ENCODE results near the gene RPL27A. TPM values are rescaled to one million over a fixed set of nuclear protein-coding genes. Genes with fewer than 3 reads are reported as not detected.

Gene RPL27A
- total and polyA plus RNA-seq, 2 of the 8 experiments (the other 6 are each of a cell fraction or from before 2014, with no cell fraction given) = 1,756 to 1,777 TPM

- no peak overlapping the region for H2BK12ac ChIP-seq (ENCODE audit: low read depth, low read length)
- no peak overlapping the region for H3K4ac ChIP-seq (replicated peaks; ENCODE audit: insufficient read length, low read depth, low read length)
- no peak overlapping the region for H2BK15ac ChIP-seq (ENCODE audit: low read length)
- no peak overlapping the region for H2BK120ac ChIP-seq (replicated peaks; ENCODE audit: low read depth, low read length)
- ChIA-PET CTCF (ENCODE audit: partially characterized antibody) (interaction anchor here (0.8 kb wide), 1 partner anchor 28 kb away, joined by 3 read pairs; no protein-coding TSS in a partner anchor), POLR2A (ENCODE audit: partially characterized antibody) (interaction anchor here (0.6 to 10.7 kb wide), 17 partner anchors 8 to 273 kb away, joined by 3 to 248 read pairs (median 6); partner anchors contain the start of gene AKIP1)
- H3K56ac ChIP-seq (replicated peaks; ENCODE audit: insufficient read length, low read depth, low read length) = no peak overlapping the region
- no peak overlapping the region for H4K91ac ChIP-seq (replicated peaks; ENCODE audit: insufficient read length, low read length)
- H2AFZ ChIP-seq (ENCODE audit: low read length) = no peak overlapping the region
- no peak overlapping the region for H3K4me2 ChIP-seq (ENCODE audit: insufficient read depth in 1 of 2, low read depth in 2 of 2, low read length in 2 of 2)
- H3K9ac ChIP-seq (replicated peaks in 1 of 4; ENCODE audit: extremely low read depth in 1 of 4, low read depth in 3 of 4, low read length in 3 of 4) = no peak overlapping the region
- peaks cover 0 to 15% (median 8%) of the 10 kb centered on the region in 4 experiments; a peak in 4 of 7 replicates for H3K4me1 ChIP-seq (replicated peaks in 1 of 4; ENCODE audit: control insufficient read depth in 3 of 4, insufficient read depth in 4 of 4, low read length in 3 of 4)
- H3K27ac ChIP-seq (ENCODE audit: low read depth, low read length) = no peak overlapping the region
- H2BK5ac ChIP-seq (ENCODE audit: low read depth, low read length) = no peak overlapping the region
- no peak overlapping the region for H4K8ac ChIP-seq (ENCODE audit: extremely low read depth, insufficient read depth, low read length)
- 0 out of 2 replicates have a peak, but pooled peaks have one; percentile 25 for TF ChIP-seq POLR2AphosphoS5 (IDR thresholded peaks at IDR 0.05; ENCODE audit: low read depth, low read length)
- no peak for TF ChIP-seq CBX8 (IDR thresholded peaks at IDR 0.05; ENCODE audit: borderline replicate concordance, low read depth, low read length)
- no peak for TF ChIP-seq E2F6 (IDR thresholded peaks at IDR 0.05)
- peak; percentile 4 for TF ChIP-seq TAF7 (optimal IDR thresholded peaks at IDR 0.05; ENCODE audit: borderline replicate concordance, low read depth, low read length)
- H2BK20ac ChIP-seq (ENCODE audit: low read length) = no peak overlapping the region
- no peaks in the 10 kb centered on the region for H3K9me3 ChIP-seq (ENCODE audit: insufficient read depth in 2 of 2, low read depth in 1 of 2, low read length in 1 of 2)
- H3K79me1 ChIP-seq (ENCODE audit: low read depth, low read length) = 0 out of 2 replicates have a peak, but pooled peaks cover 4% of the 10 kb centered on the region
- no peak overlapping the region for H3K23ac ChIP-seq (ENCODE audit: insufficient read length)
- H3K4me3 ChIP-seq (ENCODE audit: extremely low read depth in 1 of 4, insufficient read depth in 2 of 4, low read depth in 3 of 4, low read length in 4 of 4) = no peak overlapping the region
- no peak overlapping the region for H2AK5ac ChIP-seq (ENCODE audit: low read depth, low read length)
- H3K18ac ChIP-seq (ENCODE audit: extremely low read depth, low read length) = no peak overlapping the region
- H3K14ac ChIP-seq (ENCODE audit: insufficient read length) = no peak overlapping the region
- FAIRE-seq (no peak), DNase-seq (ENCODE audit: low read depth in 1 of 2, low spot score in 2 of 2) (no peak)
- H4K5ac ChIP-seq (ENCODE audit: insufficient read length, low read depth, low read length) = no peak overlapping the region
- WGBS, 2 experiments (ENCODE audit: extremely low coverage in 1 of 2, insufficient coverage in 1 of 2, insufficient read length in 1 of 2, insufficient replicate concordance in 2 of 2, low coverage in 1 of 2, low lambda C conversion rate in 2 of 2, missing lambda C conversion rate in 1 of 2) = 95% methylated on average over 7 of the region's 7 CpGs; no CpG with 5 or more reads in 1 of the 2 experiments
- H3K27me3 ChIP-seq (replicated peaks in 1 of 4; ENCODE audit: control insufficient read depth in 3 of 4, extremely low read depth in 1 of 4, insufficient read depth in 3 of 4, low read length in 3 of 4) = no peaks in the 10 kb centered on the region
- peaks cover 8 to 40% of the 10 kb centered on the region in 2 experiments for H3K79me2 ChIP-seq (ENCODE audit: control insufficient read depth in 1 of 2, insufficient read depth in 2 of 2, low read length in 2 of 2)
- peaks cover 14% of the 10 kb centered on the region for H3K23me2 ChIP-seq (ENCODE audit: low read depth, low read length)
- peaks cover 0 to 14% of the 10 kb centered on the region in 2 experiments for H4K20me1 ChIP-seq (replicated peaks in 1 of 2; ENCODE audit: control insufficient read depth in 1 of 2, insufficient read depth in 2 of 2, low read length in 2 of 2)
- H3K36me3 ChIP-seq (ENCODE audit: control insufficient read depth in 2 of 4, insufficient read depth in 4 of 4, low read length in 3 of 4) = peaks cover 17 to 46% (median 35%) of the 10 kb centered on the region in 4 experiments
Observed at GRCh38 chr11:8686325-8686724, 3.7 kb downstream of the RPL27A start.

Data from H1 (cell line).